Adrenal gland (tissue), 12 donors: Measurements from ENCODE around the gene HOXC5. TPM values are rescaled to one million over a fixed set of nuclear protein-coding genes. Genes with fewer than 3 reads are reported as not detected.
"Not testable (repeated sequence)": the region's sequence is repeated elsewhere in the genome, so short reads cannot be mapped to it uniquely, and the experiment has no call there.

Experiments used
- DNase-seq, 7 donors: peaks; one replicate each; pipeline ENCODE4 v3.0.0-alpha.2; 2019 to 2020
- H3K27ac ChIP-seq, 5 donors: fragments of 200-600 bp; sonication (generic) in 4 of 5; 1 replicate in 3 of 5; 2 replicates in 2 of 5; pipeline versions ENCODE4 v1.5.1 to v1.8.0; 2016 to 2020; ENCODE audit warnings: mild to moderate bottlenecking in 1 of 5
- H3K27me3 ChIP-seq: fragments of 200-600 bp; 2 replicates; pipeline ENCODE4 v1.8.0; 2021
- H3K36me3 ChIP-seq, 2 donors: fragments of 200-600 bp; replicated peaks in 1 of 2; 1 replicate in 1 of 2; 2 replicates in 1 of 2; pipeline versions ENCODE4 v1.5.1 to v1.8.0; 2018 to 2022
- H3K4me1 ChIP-seq, 2 donors: fragments of 200-600 bp; replicated peaks in 1 of 2; 1 replicate in 1 of 2; 2 replicates in 1 of 2; pipeline versions ENCODE4 v1.5.1 to v1.8.0; 2018 to 2021
- H3K4me3 ChIP-seq, 4 donors: fragments of 200-600 bp; sonication (generic) in 3 of 4; one replicate each; pipeline ENCODE4 v1.5.1; 2016 to 2018
- H3K9me3 ChIP-seq, 3 donors: fragments of 200-600 bp; sonication (generic) in 1 of 3; replicated peaks in 1 of 3; 1 replicate in 2 of 3; 2 replicates in 1 of 3; pipeline versions ENCODE4 v1.5.1 to v1.8.0; 2016 to 2021
- POLR2A ChIP-seq, 2 donors: fragments of 450-650 bp; IDR thresholded peaks; one replicate each; pipeline ENCODE4 v1.6.1; 2017; ENCODE audit warnings: antibody characterized with exemption in 2 of 2, mild to moderate bottlenecking in 2 of 2, moderate library complexity in 1 of 2
- WGBS, 4 donors: extraction: QIAGEN DNeasy Blood & Tissue Kit in 2 of 4; methylation state at CpG; one replicate each; pipeline versions ENCODE4 v1.1.5 to v1.1.7; 2013 to 2017; 5-methylcytosine and 5-hydroxymethylcytosine counted together
- intact Hi-C, 2 donors: fragments of 100-400 bp; cut with DNase I; formaldehyde crosslinking; loops; one replicate each; pipeline versions ENCODE4 v1.14.1 to v1.15.0; 2022 to 2023
- microRNA counts, 2 donors: library from miRNA; unstranded; fragments of <30 nt; microRNA quantifications; one replicate each; lab custom pipeline; 2016
- microRNA-seq, 3 donors: library from miRNA; unstranded; fragments of <30 nt; microRNA quantifications; one replicate each; pipeline ENCODE4, GENCODE V29; 2017 to 2020
- polyA plus RNA-seq, 3 donors: library from polyadenylated mRNA; stranded (reverse); fragments of 200-250 nt in 2 of 3; fragments of 350-450 nt in 1 of 3; fragmentation: Illumina TruSeq in 1 of 3; extraction: RNeasy Lipid Tissue Mini Kit (QIAGEN cat#74804) in 1 of 3; gene quantifications; one replicate each; pipeline ENCODE4 v1.2.3, GENCODE V29; 2013 to 2014
- small RNA-seq, 2 donors: library from RNA; depleted of rRNA; stranded (forward); fragments of <200 nt; gene quantifications; one replicate each; pipeline ENCODE3, GENCODE V24; 2016
- total RNA-seq, 9 donors: library from RNA; depleted of rRNA in 4 of 9; stranded (reverse); fragments of >200 nt in 4 of 9; fragments of 120-200 nt in 1 of 9; fragmentation: NEBNext Ultra II Directional in 1 of 9; extraction: Animal tissue kit (Norgen Biotek cat#: 25700) in 1 of 9; gene quantifications; one replicate each; pipeline versions ENCODE4 v1.1.0 to v1.2.4, GENCODE V29; 2013 to 2023
- TF ChIP-seq, protein P1 (sequence below), 6 experiments: fragments of 450-650 bp in 4 of 6; fragments of 200-600 bp in 2 of 6; sonication (generic) in 1 of 6; IDR thresholded peaks; 1 replicate in 5 of 6; 2 replicates in 1 of 6; pipeline versions ENCODE4 v1.5.1 to v1.8.0; 2016 to 2021; ENCODE audit warnings: antibody characterized with exemption in 6 of 6, mild to moderate bottlenecking in 2 of 6, moderate library complexity in 1 of 6
- donor health status: healthy with polysubstance abuse.
- donor health status: Bipolar disorder and iron deficiency.
- donor health status: DM: yes; HTN: yes; CAD: no.
- donor health status: DM: no; HTN: no; CAD: no.
- donor health status: DM: no; HTN: no; CAD: no.
- donor health status: DM: yes; HTN: yes; CAD: no.

Gene HOXC5
- total and polyA plus RNA-seq, 12 donors, result 0.36 to 1.9 (median 0.77) TPM

DNA sequence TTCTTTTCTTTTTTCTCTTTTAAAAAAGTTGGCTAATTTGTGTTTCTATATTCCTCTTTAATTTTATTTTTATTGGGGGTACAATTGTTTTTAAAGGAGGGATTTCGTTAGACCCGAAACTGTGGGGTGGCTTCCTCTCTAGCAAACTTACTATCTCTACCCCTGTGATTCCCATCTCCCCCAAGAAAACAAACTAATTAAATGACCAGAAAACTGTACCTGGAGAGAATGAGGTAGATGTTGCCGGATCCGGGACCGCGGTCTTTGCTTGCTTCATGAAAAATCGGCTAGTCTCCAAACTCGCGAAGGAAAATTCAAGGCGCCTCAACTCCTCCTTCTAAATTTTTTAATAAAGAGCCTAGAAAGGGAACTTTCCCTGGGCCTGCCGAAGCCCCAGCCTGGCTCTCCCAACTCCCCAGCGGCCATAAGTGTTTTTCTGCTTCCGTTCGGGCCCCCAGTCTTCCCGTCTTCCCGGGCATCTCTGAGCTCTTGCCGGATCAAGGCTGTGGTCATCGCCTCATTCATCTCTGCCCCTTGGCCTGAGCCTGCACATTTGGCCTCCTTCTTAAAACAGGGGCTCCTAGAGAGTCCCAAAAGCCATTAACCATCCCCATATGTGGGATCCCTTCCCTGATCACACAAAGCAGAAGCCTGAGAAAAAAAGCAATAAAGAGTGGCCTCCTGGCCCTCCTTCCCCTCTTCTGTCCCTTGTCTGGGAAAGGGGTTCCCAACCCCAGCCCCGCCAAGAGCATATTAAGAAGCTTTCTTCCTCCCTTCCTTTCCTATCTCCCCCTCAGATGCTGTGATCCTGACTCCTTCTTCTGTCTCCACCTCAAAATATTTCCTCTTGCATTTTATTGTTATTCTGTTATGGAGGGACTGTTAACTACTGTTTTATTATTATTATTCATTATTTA lies 47.4 kb downstream of the HOXC5 start:
- H3K36me3 ChIP-seq, H3K27me3 ChIP-seq, H3K4me1 ChIP-seq, H3K9me3 ChIP-seq, DNase-seq, intact Hi-C loops: not testable (repeated sequence)
- Histone ChIP-seq H3K27ac (peak overlapping the region in 4 of 5 donors; percentile 27 to 79 (median 49)), H3K4me3 (peak overlapping the region in 1 of 4 donors; percentile 31)
- 62 to 80% (median 70%) methylated on average over 19 of the region's 19 CpGs for WGBS, 4 donors

DNA sequence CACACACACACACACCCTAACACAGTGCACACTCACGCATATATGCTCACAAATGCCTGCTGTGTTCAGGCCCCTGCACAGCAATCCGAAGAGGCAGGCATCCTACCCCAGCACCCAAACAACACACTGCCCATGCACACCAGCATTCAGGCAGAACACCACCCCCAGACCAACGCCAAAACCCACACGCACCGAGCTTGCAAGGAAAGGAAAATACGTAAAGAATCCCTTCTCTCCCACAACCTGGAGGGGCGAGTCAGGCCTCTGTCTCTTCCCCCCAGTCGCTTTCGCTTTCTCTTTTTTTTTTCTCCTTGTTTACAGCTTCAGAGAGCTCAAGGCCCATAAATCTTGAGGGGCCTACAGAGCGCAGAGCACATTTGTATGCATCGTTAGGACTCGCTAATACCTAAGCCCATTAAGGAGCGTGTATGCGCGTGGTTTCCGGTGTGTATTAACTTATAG lies 48.2 kb downstream of the HOXC5 start:
- Histone ChIP-seq H3K4me3 (peak overlapping the region in 1 of 4 donors; percentile 31), H3K27ac (peak overlapping the region in 3 of 5 donors; percentile 17 to 86 (median 23))
- H3K4me1 ChIP-seq, H3K36me3 ChIP-seq, H3K27me3 ChIP-seq, H3K9me3 ChIP-seq, DNase-seq, intact Hi-C loops: not testable (repeated sequence)
- WGBS, 4 donors, result 42 to 54% (median 50%) methylated on average over 12 to 16 of the region's 16 CpGs

DNA sequence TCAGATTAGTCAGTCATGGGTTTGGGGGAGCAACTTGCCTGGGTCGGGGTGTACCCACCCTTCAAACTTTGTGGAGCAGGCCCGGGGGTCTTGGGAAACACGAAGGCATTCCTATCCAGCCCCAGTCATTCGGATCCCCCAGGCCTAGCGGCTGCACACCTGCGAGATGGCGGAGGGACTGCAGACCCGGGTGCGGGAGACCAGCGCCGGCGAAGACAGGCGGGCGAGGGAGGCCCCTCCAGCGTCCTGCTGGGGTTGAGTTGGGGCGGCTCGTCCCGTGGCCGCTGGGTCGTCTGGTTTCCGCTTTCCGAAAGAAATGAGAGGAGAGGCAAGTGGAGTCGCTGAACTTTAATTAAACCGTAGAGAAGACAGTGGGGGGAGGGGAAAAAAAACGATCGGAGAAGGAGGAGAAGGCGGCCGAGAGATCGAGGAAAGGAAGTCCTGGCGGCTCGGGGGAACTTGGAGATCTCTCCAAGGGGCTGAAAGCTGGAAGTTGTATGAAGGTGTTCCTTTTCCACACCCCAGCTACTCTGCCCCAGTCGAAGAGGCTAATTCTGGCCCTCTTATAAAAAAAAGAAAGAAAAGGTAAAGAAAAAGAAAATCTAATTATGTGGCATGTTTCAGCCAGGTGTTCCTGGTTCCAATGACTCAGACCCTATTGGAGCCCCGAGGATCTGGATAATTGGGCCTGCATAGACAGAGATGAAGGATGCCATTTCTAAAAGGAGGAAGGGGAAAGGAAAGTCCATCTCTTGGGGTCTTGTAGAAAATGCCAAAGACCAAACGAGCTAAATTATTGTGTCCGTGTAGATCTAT lies 48.9 kb downstream of the HOXC5 start:
- peak in 3 of 7 donors; percentile 19 to 53 (median 27) for DNase-seq
- H3K9me3 ChIP-seq, intact Hi-C loops, H3K36me3 ChIP-seq, H3K4me1 ChIP-seq, H3K27me3 ChIP-seq: not testable (repeated sequence)
- peak overlapping the region in 3 of 5 donors; percentile 23 to 86 (median 80) for H3K27ac ChIP-seq
- peak overlapping the region in 2 of 4 donors; percentile 4 to 50 for H3K4me3 ChIP-seq
- 27 to 57% (median 36%) methylated on average over 24 to 35 of the region's 35 CpGs for WGBS, 4 donors

DNA sequence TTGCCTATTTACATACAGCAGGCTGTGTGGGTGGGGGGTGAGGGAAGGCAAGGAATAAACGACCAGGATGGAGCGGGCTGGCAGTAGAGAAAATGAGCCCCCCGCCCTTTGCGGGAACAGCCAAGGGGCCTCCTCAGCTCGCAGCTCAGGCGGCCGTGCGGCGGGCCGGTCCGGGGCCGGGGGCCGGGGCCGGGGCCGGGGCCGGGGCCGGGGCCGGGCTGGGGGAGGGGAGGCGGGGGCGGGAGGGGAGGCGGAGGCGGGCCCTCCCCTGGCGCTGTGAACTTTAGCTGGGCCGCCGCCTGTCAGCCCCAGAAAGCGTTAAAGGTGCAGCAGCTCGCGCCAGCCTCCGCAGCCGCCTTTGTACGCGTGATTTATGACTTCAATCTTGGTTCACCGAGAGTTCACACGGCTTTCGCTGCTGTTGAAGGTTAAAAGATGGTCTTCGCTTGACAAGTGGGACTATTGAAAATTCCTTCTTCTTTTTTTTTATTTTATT lies 49.6 kb downstream of the HOXC5 start:
- Histone ChIP-seq H3K4me3 (peak overlapping the region in 2 of 4 donors; percentile 4 to 50), H3K36me3 (no peaks in the 10 kb centered on the region), H3K27me3 (no peaks in the 10 kb centered on the region), H3K9me3 (no peaks in the 10 kb centered on the region), H3K4me1 (no peaks in the 10 kb centered on the region), H3K27ac (peak overlapping the region in 2 of 5 donors; percentile 80 to 86)
- intact Hi-C loops, result no loop called here
- TF ChIP-seq, protein P1, sequence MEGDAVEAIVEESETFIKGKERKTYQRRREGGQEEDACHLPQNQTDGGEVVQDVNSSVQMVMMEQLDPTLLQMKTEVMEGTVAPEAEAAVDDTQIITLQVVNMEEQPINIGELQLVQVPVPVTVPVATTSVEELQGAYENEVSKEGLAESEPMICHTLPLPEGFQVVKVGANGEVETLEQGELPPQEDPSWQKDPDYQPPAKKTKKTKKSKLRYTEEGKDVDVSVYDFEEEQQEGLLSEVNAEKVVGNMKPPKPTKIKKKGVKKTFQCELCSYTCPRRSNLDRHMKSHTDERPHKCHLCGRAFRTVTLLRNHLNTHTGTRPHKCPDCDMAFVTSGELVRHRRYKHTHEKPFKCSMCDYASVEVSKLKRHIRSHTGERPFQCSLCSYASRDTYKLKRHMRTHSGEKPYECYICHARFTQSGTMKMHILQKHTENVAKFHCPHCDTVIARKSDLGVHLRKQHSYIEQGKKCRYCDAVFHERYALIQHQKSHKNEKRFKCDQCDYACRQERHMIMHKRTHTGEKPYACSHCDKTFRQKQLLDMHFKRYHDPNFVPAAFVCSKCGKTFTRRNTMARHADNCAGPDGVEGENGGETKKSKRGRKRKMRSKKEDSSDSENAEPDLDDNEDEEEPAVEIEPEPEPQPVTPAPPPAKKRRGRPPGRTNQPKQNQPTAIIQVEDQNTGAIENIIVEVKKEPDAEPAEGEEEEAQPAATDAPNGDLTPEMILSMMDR (IDR thresholded peaks at IDR 0.05), result no peak
- TF ChIP-seq POLR2A (IDR thresholded peaks at IDR 0.05), result no peak
- DNase-seq, result peak; percentile 42 to 77 (median 47)
- WGBS, 4 donors, result 4 to 5% (median 4%) methylated on average over 14 to 36 of the region's 36 CpGs

MicroRNA genes within 50 kb of the gene (microRNA counts, 767-probe panel; counts per million panel counts)
- 0 to 2,182 counts per million in 2 donors for microRNA hsa-miR-196a-5p (lab: Ali Mortazavi, UCI)
- 0 counts per million in 2 donors for microRNA hsa-miR-615-3p (lab: Ali Mortazavi, UCI)
- microRNA hsa-miR-615-5p (lab: Ali Mortazavi, UCI), result 0 counts per million in 2 donors

Small RNA genes lying within 50 kb of the gene (microRNA-seq; reads per million reads assigned to microRNA genes)
- gene MIR196A2 (11.9 to 79.1 (median 30.9) reads per million in 3 donors), gene MIR615 (201 to 457 (median 329) reads per million in 3 donors)

Small RNA genes lying within 50 kb of the gene (small RNA-seq; reads per million reads assigned to genes)
- 0 reads per million in 2 donors for gene HOXC5
- 0.83 to 6.8 reads per million in 2 donors for gene MIR196A2
- gene MIR615, result 4.6 to 8.0 reads per million in 2 donors

Other genes starting within 250 kb of the HOXC5 start
- gene HOXC13, start 94.2 kb upstream of the HOXC5 start, total RNA-seq, result under 1 TPM in 1 of 9 donors, not detected in 8; 0.11 TPM
- not detected for gene HOXC13, start 94.2 kb upstream of the HOXC5 start, polyA plus RNA-seq
- gene HOXC12, start 78.1 kb upstream of the HOXC5 start, total RNA-seq, result not detected
- gene HOXC12, start 78.1 kb upstream of the HOXC5 start, polyA plus RNA-seq, result not detected
- gene HOXC11, start 59.9 kb upstream of the HOXC5 start, total RNA-seq, result not detected
- gene HOXC11, start 59.9 kb upstream of the HOXC5 start, polyA plus RNA-seq, result not detected
- gene HOTAIR, start 58.1 kb upstream of the HOXC5 start, total RNA-seq, result not detected
- gene HOTAIR, start 58.1 kb upstream of the HOXC5 start, polyA plus RNA-seq, result not detected
- gene HOXC10, start 47.9 kb upstream of the HOXC5 start, total RNA-seq, result 1 to 10 TPM in 4 of 9 donors, under 1 TPM in 2, not detected in 3; 0.68 to 4.5 (median 2.3) TPM
- 1 to 10 TPM in 1 of 3 donors, under 1 TPM in 2; 0.34 to 1.5 (median 0.72) TPM for gene HOXC10, start 47.9 kb upstream of the HOXC5 start, polyA plus RNA-seq
- 1 to 10 TPM in 8 of 9 donors, not detected in 1; 1.2 to 5.6 (median 2.3) TPM for gene HOXC9, start 32.9 kb upstream of the HOXC5 start, total RNA-seq
- 10 to 100 TPM in 1 of 3 donors, 1 to 10 TPM in 2; 5.6 to 12.1 (median 7.3) TPM for gene HOXC9, start 32.9 kb upstream of the HOXC5 start, polyA plus RNA-seq
- 1 to 10 TPM in 8 of 9 donors, under 1 TPM in 1; 0.50 to 8.3 (median 4.0) TPM for gene HOXC8, start 24.1 kb upstream of the HOXC5 start, total RNA-seq
- gene HOXC8, start 24.1 kb upstream of the HOXC5 start, polyA plus RNA-seq, result 1 to 10 TPM; 3.3 to 7.4 (median 3.4) TPM
- gene HOXC6, start 4.6 kb upstream of the HOXC5 start, total RNA-seq, result 10 to 100 TPM in 4 of 9 donors, 1 to 10 TPM in 5; 1.5 to 20.3 (median 7.0) TPM
- 10 to 100 TPM; 19.9 to 23.1 (median 21.2) TPM for gene HOXC6, start 4.6 kb upstream of the HOXC5 start, polyA plus RNA-seq
- 1 to 10 TPM in 7 of 9 donors, under 1 TPM in 2; 0.78 to 7.4 (median 2.9) TPM for gene HOXC4, start 20.8 kb downstream of the HOXC5 start, total RNA-seq
- gene HOXC4, start 20.8 kb downstream of the HOXC5 start, polyA plus RNA-seq, result 1 to 10 TPM; 2.9 to 7.3 (median 3.0) TPM
- 10 to 100 TPM; 29.9 to 52.4 (median 38.8) TPM for gene SMUG1, start 155.9 kb downstream of the HOXC5 start, total RNA-seq
- 10 to 100 TPM; 28.1 to 60.0 (median 58.1) TPM for gene SMUG1, start 155.9 kb downstream of the HOXC5 start, polyA plus RNA-seq
- gene CBX5, start 247.1 kb downstream of the HOXC5 start, total RNA-seq, result 10 to 100 TPM; 39.4 to 88.4 (median 59.9) TPM
- gene CBX5, start 247.1 kb downstream of the HOXC5 start, polyA plus RNA-seq, result 10 to 100 TPM in 2 of 3 donors, 1 to 10 TPM in 1; 8.2 to 44.3 (median 10.9) TPM
- 1,000 to 10,000 TPM in 1 of 9 donors, 100 to 1,000 TPM in 8; 257 to 1,053 (median 429) TPM for gene HNRNPA1, start 247.7 kb downstream of the HOXC5 start, total RNA-seq
- gene HNRNPA1, start 247.7 kb downstream of the HOXC5 start, polyA plus RNA-seq, result 1,000 to 10,000 TPM in 1 of 3 donors, 100 to 1,000 TPM in 2; 901 to 1,171 (median 983) TPM